Cardiac septum (tissue), 1 donor: ENCODE measurements around the gene PARN. TPM values are rescaled to one million over a fixed set of nuclear protein-coding genes. Genes with fewer than 3 reads are reported as not detected.

Experiments used
- DNase-seq: peaks from one replicate; pipeline ENCODE4 v3.0.0-alpha.2; 2020; ENCODE audit warnings: low spot score
- intact Hi-C: fragments of 100-400 bp; cut with DNase I; formaldehyde crosslinking; loops from one replicate; pipeline ENCODE4 v1.14.0; 2022
- total RNA-seq: library from RNA; stranded (reverse); fragmentation: NEBNext Ultra II Directional; extraction: Animal tissue kit (Norgen Biotek cat#: 25700); gene quantifications from one replicate; pipeline ENCODE4 v1.2.1, GENCODE V29; 2021
- donor health status: DM: no; HTN: no; CAD: no.

Gene PARN
- total RNA-seq, 1 donor from 2014 or later = 20.3 TPM

DNA sequence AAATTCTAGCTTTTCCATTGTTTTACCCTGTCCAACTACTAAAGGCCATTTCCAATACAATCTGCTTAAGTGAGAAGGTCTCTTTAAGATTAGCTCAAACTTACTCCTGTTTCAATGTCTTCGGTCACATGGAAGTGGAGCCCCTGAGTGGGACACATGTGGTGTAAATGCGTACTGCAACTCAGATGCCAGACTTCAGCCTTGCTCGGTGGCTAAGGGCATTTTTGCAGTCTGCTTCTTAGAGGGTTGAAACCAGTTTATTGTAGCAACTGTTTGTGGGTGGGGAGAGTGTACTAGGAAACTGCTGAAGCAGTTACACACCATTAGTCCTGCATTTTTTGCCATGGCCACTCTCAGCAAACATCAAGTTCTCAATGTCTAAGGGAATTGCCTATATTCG lies 140.6 kb downstream of the PARN start:
- intact Hi-C loops = loop anchor here (5.0 kb wide), 2 partner anchors 38 to 187 kb away; no protein-coding TSS in a partner anchor
- no peak for DNase-seq

DNA sequence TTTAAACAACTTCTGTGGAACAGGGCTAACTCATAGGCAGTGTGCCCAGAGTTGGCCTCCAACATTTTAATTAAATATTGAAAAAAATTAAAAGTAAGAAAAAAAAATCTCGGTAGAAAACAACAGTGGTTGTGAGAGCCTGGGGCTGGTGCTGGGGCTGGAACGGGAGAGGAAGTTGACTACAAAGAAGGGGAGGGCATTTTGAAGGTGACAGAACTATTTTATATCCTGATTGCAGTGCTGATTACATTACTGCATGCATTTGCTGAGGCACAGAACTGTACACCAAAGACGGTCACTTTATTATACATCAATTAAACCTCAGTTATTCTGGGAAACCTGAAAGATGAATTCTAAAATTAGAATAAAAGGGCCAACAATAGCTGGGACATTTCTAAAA lies 142.5 kb downstream of the PARN start:
- intact Hi-C loops = loop anchor here (2.0 to 5.0 kb wide), 3 partner anchors 13 to 185 kb away; no protein-coding TSS in a partner anchor
- no peak for DNase-seq

DNA sequence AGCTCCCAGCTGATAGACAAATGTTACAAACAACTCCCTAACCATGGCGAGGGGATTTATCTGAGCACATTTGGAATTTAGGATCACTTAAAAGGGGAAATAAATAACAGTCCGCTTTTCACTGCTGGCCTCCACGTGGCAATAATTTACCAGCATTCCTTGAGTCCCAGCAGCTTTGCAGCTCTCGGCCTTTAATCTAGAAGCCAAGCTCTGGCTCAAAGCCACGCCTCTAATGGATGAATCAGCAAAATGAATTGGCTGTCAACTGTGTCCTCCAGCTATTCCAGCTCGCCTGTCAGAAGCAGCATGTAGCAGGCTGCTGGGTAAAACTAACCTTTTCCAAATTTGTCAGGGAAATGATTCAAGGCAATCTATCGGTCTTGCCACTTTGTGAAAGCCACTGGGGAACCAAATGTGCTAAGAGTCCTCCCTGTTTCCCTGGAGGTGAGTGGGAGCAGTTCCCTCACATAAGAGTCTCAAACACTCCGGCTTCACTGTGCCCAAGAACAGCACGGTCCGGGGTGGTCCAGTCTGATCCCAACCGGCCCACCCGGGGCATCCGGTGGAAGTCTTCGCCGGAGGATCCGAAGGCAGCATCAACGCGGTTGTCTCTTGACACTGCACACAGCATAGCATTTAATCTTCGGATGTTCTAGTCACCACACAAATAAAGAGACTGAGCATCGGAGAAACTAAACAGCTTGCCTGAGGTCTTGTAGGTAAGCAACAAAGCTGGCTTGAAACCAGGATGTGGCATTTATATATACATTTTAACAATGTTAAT lies 143.3 kb downstream of the PARN start:
- intact Hi-C loops = loop anchor here (2.0 to 5.0 kb wide), 3 partner anchors 14 to 184 kb away; no protein-coding TSS in a partner anchor
- peak; percentile 86 for DNase-seq

DNA sequence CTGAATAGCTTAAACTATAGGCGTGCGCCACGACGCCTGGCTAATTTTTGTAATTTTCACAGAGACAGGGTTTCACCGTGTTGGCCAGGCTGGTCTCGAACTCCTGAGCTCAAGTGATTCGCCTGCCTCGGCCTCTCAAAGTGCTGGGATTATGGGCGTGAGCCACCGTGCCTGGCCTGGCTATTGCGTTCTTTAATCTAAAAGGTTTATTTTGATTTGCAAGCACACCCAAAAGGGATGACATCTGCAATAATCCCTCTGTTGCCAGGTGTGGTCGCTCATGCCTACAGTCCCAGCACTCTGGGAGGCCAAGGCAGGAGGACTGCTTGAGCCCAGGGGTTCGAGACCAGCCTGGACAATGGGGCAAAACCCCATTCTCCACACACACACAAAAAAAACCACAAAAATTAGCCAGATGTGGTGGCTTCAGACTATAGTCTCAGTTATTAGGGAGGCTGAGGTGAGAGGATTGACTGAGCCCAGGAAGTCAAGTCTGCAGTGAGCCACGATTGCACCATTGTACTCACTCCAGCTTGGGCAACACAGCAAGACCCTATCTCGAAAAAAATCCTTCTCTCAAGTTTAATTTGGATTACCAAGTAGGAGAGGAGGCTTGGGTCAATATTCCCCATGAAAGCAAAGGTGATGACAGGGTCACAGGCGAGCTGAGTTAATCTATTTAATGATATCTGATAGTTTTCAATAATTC lies 144.1 kb downstream of the PARN start:
- intact Hi-C loops = loop anchor here (2.0 to 5.0 kb wide), 3 partner anchors 15 to 184 kb away; no protein-coding TSS in a partner anchor
- DNase-seq = no peak

DNA sequence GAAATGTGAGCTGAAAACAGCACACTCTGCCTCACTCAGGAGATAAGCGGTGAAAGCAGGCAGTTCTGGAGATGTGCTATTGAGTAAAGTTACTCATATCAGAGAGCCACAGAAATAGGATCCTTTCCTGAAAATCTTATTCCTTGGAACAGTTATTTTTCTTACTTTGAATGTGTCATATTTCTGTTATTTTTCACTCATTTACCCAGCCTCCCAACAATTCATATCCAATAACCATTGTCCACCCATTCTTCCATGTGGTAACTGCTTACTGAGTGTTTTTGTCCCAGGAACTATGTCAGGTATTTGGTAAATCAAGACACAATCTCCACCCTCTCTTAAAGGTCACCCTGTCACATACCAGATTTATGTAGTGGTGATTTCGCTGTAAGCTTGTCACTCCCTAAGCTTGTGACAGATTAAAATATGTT lies 144.9 kb downstream of the PARN start:
- no peak for DNase-seq
- intact Hi-C loops = loop anchor here (5.0 kb wide), 2 partner anchors 42 to 183 kb away; no protein-coding TSS in a partner anchor

DNA sequence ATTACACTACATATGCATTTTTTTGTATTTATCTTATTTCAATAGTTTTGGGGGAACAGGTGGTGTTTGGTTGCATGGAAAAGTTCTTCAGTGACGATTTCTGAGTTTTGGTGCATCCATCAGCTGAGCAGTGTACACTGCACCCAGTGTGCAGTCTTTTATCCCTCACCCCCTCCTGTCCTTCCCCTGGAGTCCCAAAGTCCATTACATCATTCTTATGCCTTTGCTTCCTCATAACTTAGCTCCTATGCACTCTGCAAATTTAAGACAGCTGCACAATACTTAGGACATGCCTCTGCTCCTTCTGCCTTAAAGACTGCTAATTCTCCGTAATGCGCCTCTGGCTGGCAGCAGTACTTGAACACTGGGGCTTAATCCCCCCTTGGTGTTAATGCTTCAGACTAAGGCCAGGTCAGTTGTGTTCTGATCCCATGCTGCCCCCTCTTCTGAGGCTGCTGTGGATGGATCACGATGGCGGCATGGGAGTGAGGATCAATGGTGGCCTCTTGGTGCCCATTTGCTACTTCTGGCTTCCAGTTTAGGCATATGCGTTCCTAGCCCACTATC lies 146.2 kb downstream of the PARN start:
- no peak for DNase-seq
- intact Hi-C loops = no loop called here

DNA sequence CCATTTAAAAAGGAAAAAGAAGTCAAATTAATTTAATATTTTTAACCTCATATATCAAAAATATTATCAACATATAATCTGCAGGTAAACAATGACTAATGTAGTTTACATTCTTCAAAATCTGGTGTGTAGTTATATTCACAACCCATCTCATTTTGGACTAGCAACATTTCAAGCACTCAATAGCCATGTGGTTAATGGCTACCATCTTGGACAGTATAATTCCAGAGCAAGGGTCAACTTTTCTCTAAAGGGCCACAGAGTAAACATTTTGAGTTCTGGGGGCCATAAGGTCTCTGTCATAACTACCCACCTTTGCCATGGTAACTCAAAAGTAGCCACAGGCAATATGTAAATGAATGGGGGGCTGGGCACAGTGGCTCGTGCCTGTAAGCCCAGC lies 153.9 kb downstream of the PARN start:
- intact Hi-C loops = no loop called here

DNA sequence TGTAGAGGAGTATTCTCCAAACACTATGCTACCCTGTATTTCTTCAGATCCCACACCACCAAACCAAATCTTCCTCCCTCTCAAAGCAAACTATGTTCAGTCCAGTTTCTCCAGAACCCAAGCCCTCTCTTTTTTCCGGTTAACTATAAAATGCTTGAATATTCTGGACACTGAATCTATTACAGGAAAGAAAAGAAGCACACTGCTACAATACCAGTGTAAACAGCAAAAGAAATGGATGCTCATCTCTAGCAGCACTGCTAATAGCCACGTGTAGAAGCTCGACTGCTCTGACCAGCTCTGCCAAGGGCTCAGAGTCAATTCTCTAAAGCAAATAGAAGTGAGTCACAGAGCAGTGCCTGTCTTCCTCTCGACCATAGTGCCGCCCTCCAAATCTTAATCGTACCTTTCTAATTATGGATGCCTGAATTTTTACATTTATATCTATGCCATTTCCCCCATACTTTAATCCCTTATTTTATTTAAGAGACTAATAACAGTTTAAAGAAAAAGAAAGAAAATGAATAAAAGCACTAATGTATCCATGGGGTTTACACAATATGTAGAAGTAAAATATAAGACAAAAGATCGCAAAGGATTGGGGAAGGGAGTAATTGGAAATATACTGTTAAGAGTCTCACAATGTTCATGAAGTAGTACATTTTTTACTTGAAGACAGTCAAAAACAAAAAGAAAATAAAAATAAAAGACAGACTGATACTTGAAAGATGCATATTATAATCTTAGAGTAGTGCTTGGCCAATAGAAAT lies 154.5 kb downstream of the PARN start:
- intact Hi-C loops = no loop called here
- DNase-seq = no peak

More for the DNA sequence above, 153.9 kb downstream of the PARN start:
- DNase-seq = no peak

DNA sequence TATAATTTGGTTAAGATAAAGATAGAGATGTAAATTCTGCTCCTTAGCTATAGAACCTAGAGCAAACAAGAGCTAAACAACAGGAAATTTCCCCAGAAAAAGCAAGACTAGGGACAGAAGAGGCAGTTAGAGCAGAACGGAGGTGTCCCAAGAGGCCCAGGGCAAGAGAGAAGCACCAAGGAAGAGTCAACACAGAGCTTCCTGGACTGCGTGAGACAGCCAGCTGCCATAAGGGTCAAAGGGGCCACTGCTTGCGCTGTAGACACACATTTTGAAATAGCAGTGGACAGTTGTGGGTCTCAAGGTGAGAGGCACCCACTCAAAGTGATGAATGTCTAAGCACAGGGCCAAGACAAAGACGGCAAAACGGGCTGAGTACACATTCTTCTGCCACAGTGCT lies 156.6 kb downstream of the PARN start:
- DNase-seq = no peak
- intact Hi-C loops = no loop called here

DNA sequence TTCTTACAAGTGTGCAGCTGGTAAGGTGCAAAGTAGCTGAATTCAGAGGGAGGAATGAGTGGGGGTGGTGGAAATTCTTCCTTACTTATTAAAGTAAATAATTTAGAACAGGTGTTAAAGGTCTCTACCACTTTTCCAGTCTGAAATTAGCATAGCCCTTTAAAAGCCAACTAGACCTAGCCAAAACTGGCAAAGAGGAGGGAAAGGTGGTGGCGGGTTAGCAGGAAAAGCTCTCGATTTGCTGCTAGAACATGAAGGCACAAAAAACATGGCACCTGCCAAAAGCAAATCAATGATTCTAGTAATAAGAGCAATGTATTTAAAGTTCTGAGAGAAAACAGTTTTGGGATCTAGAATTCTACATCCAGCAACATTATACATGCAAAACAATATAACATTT lies 157.7 kb downstream of the PARN start:
- intact Hi-C loops = no loop called here
- no peak for DNase-seq

DNA sequence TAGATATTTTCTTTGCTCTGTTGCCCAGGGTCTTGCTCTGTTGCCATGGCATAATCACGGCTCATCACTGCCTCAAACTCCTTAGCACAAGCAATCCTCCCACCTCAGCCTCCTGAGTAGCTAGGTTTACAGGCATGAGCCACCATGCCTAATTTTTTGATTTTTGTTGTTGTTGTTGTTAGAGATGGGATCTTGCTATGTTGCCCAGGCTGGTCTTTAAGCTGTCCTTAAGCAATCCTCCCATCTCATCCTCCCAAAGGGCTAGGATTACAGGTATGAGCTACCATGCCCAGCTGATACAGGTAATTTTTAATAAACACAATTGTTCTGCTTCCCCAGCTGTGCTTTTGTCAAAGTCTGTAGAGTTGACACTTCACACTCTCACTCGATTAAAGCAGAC lies 159.3 kb downstream of the PARN start:
- no peak for DNase-seq
- intact Hi-C loops = no loop called here

DNA sequence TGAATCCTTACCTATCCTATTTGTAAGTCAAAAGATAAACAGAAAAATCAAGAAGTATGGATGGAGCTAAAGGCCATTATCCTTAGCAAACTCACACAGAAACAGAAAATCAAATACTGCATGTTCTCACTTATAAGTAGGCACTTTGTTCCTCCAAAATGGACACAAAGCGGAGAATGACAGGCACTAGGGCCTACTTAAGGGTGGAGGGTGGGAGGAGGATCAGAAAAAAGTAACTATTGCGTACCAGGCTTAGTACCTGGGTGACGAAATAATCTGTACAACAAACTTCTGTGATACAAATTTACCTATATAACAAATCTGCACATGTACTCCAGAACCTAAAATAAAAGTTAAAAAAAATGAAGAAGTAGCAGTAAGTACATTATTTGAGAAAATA lies 164.3 kb downstream of the PARN start:
- DNase-seq = no peak
- intact Hi-C loops = no loop called here

DNA sequence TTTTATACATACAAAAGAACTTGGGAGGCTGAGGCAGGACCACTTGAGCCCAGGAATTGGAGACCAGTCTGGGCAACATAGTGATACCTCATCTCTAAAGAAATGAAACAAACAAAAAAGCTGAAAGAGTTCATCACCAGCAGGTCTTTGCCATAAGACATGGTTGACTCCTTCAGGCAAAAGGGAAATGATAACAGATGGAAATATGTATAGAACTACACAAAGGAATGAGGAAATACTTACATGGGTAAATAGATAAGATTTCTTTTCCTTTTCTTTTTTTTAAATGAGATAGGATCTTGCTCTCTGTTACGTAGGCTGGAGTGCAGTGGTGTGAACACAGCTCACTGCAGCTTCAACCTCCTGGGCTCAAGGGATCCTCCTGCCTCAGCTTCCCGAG lies 165.3 kb downstream of the PARN start:
- intact Hi-C loops = no loop called here
- DNase-seq = no peak

DNA sequence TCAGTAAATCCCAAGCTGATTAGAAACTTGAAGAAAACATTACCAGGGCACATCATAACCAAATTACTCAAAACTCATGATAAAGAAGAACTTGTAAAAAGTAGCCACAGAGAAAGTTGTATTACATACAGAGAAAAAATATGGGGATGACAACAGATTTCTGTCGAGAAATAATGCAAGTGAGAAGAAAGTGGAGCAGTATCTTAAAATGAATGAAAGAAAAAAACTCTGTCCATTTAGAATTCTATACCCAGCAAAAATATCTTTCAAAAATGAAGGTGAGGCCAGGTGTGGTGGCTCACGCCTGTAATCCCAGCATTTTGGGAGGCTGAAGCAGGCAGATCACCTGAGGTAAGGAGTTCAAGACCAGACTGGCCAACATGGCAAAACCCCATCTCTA lies 165.9 kb downstream of the PARN start:
- DNase-seq = no peak
- intact Hi-C loops = no loop called here

DNA sequence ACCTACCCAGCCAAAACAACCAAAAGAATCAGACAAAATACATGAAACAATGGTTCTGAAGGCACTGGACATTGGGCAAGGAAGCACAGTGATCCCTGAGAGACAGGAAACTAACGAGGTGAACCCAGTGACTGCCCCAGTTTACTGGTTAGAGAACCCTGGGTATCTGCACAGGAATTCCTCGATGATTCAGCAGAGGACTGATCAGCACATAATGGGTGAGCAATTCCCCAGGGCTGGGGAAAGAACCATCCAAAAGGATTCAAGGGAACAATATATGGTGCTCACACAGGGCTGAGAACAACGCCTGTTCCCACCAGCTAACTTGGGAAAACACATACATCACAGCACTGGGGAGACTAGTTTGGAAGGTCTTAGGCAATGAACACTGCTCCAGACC lies 167.2 kb downstream of the PARN start:
- intact Hi-C loops = no loop called here
- no peak for DNase-seq

DNA sequence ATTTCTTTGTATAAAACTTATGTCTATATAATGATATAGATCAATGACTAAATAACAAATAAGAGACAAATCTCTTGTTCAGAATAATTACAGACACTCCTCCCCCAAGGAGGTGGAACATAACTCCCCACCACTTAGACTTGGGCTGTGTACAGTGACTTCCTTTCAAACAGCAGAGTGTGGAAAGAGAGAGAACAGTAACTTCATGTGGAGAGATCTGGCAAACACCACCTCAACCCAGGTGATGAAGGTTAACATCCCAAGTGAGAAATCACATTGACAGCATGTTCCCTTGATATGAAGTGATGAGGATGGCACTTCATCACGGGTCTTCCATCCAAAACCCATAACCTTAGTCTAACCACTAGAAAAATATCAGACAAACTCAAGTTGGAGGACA lies 169.3 kb downstream of the PARN start:
- intact Hi-C loops = no loop called here
- DNase-seq = no peak

DNA sequence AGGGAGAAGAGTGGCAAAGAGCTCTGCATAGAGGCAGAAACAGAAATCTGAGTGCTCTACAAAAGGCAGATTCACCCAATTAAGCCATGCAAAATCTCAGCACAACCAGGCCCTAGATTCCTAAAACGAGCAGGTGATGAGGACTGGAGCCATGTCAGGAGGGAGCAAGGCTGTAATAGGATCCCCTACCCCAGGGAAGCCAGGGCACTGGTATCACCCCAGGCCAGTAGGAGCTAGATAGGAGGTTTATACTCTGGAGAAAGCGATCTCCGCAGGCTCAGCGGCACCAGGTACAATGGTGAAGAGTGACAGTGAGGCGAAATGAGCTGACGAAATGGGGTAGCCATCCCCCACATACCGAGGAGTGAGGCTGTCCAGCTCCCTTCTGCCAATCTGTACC lies 171.5 kb downstream of the PARN start:
- intact Hi-C loops = no loop called here
- no peak for DNase-seq

DNA sequence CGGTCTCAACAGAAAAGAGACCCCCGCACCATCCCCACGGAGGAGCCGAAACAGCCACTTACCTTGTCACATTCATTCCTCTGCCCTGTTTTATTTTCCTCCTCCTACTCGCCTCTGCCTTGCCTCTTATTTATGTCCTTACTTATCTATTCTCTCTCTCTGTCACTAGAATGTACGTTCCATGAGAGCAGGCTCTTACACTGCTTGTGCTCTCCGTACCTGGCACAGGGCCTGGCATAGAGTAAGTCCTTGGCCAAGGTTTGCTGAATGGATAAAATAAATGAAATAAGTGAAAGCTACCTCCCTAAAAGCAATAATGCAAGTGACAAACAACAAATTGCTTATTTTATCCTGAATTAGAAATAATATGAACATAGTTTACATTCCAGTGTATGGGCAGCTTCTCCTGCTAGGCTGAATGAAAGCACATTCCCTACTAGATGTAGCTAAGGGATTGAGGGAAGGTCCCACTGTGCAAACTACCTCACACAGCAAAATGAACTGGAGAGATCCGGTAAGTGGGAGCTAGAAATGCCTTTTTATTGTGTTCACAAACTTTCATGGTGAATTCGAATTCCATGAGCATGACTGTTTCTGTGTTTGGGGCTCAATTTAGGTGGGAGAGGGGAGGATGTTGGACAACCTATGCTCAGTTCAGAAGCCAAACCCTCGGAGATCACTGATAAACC lies 173.1 kb downstream of the PARN start:
- DNase-seq = no peak
- intact Hi-C loops = no loop called here

DNA sequence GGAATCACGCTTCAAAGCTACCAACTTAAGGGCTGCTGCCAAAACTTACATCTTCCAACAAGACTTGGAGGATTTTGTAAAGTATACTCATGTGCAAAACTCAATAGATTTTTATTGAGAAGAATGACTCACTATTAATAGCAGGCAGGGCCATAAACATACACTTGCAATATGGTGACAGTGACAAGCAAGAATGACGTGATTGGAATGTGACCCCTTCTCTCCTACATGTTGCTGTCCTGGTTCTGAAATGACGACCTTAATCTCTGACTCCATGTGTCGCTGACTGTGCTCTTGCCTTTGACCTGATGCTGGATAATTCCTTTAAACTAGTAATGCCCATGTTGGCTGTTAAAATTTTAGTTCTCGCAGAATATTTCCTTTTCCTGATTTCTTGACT lies 174.5 kb downstream of the PARN start:
- DNase-seq = no peak
- intact Hi-C loops = no loop called here
